SH-SY5Y (cell line): Measurements from ENCODE around the gene FAM151A.

ENCODE experiments used
- GATA2 ChIP-seq: IDR thresholded peaks from 2 replicates; pipeline ENCODE4 v1.6.1; 2011; ENCODE audit warnings: mild to moderate bottlenecking, low read depth, low read length
- GATA3 ChIP-seq: IDR thresholded peaks from 2 replicates; pipeline ENCODE4 v1.6.1; 2011; ENCODE audit warnings: low read depth, mild to moderate bottlenecking, low read length, moderate library complexity

DNA sequence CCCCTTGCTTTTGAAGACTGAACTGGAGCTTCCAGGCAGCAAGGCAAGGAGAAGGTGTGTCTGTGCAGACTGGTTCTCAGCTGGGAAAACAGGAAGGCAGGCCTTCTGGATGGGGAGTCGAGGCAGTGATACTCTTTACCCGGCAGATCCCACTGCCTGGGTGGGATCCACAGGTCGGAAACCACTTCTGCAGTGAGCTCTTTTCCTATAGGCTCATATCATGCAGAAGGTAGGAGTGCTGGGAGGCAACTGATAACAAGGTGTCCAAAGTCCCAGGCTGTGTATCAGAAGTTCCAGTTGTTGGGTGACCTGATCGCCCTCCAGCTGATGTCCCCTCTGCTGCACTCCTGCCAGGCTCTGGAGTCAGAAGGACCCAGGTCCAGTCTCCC is 58.2 kb downstream of the FAM151A start:
- TF ChIP-seq GATA3 = no peak
- TF ChIP-seq GATA2 = no peak
